HG03039 (cell line): Measurements from ENCODE around the gene GPR108.
"Not testable (repeated sequence)": the region's sequence is repeated elsewhere in the genome, so short reads cannot be mapped to it uniquely, and the experiment has no call there.

Source experiments
- ATAC-seq: cut with Tn5 transposase; IDR thresholded peaks from one replicate; pipeline ENCODE4 v1.9.1; 2021; ENCODE audit warnings: mild to moderate bottlenecking, moderate library complexity; ENCODE audit not compliant: unreplicated experiment

Gene GPR108

GRCh38 chr19:6721138-6721474, 16.3 kb downstream of the GPR108 start:
- no peak for ATAC-seq

- ATAC-seq = no peak
Observed at GRCh38 chr19:6720369-6721137, 16.8 kb downstream of the GPR108 start, which contains the start of gene C3. C3 (minus strand) TSS chr19:6720650; CDS start chr19:6720589, 61 bp downstream.

- no peak for ATAC-seq
Observed at GRCh38 chr19:6719992-6720368, 17.4 kb downstream of the GPR108 start.

- ATAC-seq = no peak
Observed at GRCh38 chr19:6719540-6719861, 17.9 kb downstream of the GPR108 start.

- ATAC-seq = no peak
Observed at GRCh38 chr19:6718741-6719539, 18.4 kb downstream of the GPR108 start.

GRCh38 chr19:6718111-6718740, 19.2 kb downstream of the GPR108 start:
- no peak for ATAC-seq

GRCh38 chr19:6717441-6717971, 19.9 kb downstream of the GPR108 start:
- no peak for ATAC-seq

GRCh38 chr19:6717036-6717435, 20.3 kb downstream of the GPR108 start:
- ATAC-seq = no peak

GRCh38 chr19:6716610-6716970, 20.8 kb downstream of the GPR108 start:
- no peak for ATAC-seq

GRCh38 chr19:6714749-6715555, 22.4 kb downstream of the GPR108 start:
- no peak for ATAC-seq

- ATAC-seq = no peak
Observed at GRCh38 chr19:6713773-6714692, 23.3 kb downstream of the GPR108 start.

- ATAC-seq = no peak
Observed at GRCh38 chr19:6712692-6713670, 24.4 kb downstream of the GPR108 start.

GRCh38 chr19:6712231-6712630, 25.1 kb downstream of the GPR108 start:
- ATAC-seq = no peak

GRCh38 chr19:6711605-6712004, 25.8 kb downstream of the GPR108 start:
- no peak for ATAC-seq

- no peak for ATAC-seq
Observed at GRCh38 chr19:6711078-6711361, 26.4 kb downstream of the GPR108 start.

GRCh38 chr19:6710273-6711077, 26.9 kb downstream of the GPR108 start:
- no peak for ATAC-seq

GRCh38 chr19:6709549-6709948, 27.8 kb downstream of the GPR108 start:
- ATAC-seq = no peak

GRCh38 chr19:6708913-6709312, 28.5 kb downstream of the GPR108 start:
- not testable (repeated sequence) for ATAC-seq
